Activated CD4-positive, alpha-beta T cell treated with anti-CD3 and anti-CD28 coated beads, Interleukin-2, Interleukin-4, amounts not matched to agents 100 ng/mL and 50 ng/mL, durations not matched to agents 16 hours and 8 hours (primary cell): ENCODE results near the gene AHI1.
A peak's percentile ranks its signal among the peaks of the same experiment; 100 is the strongest.
"Not testable (repeated sequence)": the region's sequence is repeated elsewhere in the genome, so short reads cannot be mapped to it uniquely, and the experiment has no call there.

Source experiments
- DNase-seq: peaks from one replicate; pipeline ENCODE4 v3.0.0-alpha.2; 2020; ENCODE audit warnings: low spot score

Gene AHI1

GRCh38 chr6:135261872-135262725 lies 235.4 kb downstream of the AHI1 start:
- no peak for DNase-seq

GRCh38 chr6:135260612-135261011 lies 236.9 kb downstream of the AHI1 start:
- no peak for DNase-seq

- no peak for DNase-seq
These were observed 238.6 kb downstream of the AHI1 start for GRCh38 chr6:135258970-135259369.

DNA sequence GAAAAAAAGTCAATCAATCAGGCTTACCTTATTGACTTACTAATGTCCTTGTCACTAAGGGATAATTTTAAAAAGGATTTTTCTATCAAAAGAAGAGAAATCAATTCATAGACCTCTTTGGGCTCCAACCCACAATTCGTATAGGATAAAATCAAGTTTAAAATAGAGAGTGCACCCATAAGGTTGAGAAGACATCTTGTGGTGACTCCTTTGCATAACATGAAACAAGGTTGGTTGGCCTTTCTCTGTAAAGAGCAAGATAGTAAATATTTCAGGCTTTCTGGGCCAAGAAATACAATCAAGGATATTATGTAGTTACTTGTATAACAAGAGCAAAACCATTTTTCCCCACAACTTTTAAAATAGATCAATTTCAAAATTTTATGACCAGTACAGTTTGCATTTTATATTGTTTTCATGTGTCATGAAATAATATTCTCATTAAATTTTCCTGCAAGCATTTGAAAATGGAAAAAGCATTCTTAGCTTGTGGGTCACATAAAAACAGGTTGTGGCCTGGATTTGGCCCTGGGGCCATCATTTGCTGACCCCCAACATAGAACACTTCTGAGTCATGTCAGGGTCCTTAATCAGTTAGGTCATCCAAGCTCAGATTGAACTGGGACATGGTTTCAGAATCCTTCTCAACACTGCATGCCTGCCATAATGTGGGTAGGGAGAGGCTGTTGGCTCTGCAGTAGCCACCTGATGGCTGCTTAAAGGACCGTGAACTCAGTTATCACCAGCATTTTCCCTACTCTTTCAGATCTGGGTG lies 239.7 kb downstream of the AHI1 start:
- no peak for DNase-seq

- DNase-seq, result no peak
These were observed 240.7 kb downstream of the AHI1 start for GRCh38 chr6:135256866-135257265.

- DNase-seq, result no peak
These were observed 243.1 kb downstream of the AHI1 start for GRCh38 chr6:135254471-135254870.

DNA sequence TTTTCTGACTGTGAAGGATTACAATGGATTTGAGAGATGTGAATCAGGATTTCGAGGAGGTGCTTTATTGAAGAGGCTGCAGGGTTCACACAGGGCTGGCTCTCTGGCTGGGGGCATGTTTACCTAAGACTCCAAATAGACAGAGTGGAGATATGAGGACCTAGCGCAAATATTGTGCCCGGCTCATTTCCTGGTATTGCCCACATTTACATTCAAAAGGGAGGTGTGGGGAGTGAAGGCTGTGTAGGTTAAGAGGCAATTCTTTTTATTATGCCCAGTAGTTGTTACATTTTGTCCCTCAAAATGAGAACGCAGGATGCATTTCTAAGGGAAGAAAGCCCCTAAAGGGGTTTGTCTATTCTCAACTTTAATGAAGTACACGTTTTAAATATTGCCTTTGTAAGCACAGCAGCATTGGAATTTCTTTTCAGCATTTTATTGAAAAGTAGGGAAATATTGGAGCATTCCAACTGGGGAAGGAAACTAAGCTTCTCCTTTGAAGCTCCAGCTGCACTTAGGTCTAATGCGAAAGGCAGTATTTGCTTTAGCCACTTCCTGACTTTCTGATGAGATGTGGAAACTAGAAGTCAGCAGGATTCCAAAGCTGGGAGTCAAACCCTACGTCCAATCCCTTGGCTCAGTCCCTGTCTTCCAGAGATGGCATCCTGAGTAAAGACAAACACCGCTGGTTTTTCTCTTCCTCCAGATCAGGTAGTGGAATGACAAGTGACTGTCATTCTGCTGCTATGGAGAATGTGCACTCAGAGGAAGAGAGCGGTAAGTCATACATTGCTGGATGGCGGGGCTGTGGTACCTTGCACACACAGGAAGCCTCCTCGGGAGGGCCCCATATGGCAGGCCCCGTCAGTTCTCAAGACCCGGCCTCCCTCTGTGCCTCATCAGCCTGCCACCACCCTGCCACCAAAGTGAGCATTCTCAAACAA lies 245.8 kb downstream of the AHI1 start:
- no peak for DNase-seq

- DNase-seq, result no peak
These were observed 246.6 kb downstream of the AHI1 start for GRCh38 chr6:135250751-135251497.

DNA sequence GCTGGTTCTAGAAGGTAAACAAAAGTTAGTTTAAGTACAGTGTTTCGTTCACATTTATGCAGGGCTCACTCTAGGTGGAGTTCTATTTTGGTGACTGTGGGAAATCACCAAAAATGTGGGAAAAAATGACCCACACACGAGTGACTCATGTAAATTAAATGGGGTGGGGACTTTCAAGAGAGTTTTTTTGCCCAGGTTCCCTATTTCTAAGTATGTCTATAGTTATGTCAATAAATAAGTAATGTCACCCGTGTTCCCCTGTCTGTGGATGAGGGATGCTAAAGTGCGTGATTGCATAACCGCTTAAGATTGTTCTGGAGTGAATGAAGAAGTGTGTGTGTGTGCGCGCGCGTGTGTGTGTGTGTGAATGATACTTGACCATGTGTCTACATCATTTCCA lies 247.3 kb downstream of the AHI1 start:
- no peak for DNase-seq

GRCh38 chr6:135246412-135247012 lies 251.0 kb downstream of the AHI1 start:
- not testable (repeated sequence) for DNase-seq

DNA sequence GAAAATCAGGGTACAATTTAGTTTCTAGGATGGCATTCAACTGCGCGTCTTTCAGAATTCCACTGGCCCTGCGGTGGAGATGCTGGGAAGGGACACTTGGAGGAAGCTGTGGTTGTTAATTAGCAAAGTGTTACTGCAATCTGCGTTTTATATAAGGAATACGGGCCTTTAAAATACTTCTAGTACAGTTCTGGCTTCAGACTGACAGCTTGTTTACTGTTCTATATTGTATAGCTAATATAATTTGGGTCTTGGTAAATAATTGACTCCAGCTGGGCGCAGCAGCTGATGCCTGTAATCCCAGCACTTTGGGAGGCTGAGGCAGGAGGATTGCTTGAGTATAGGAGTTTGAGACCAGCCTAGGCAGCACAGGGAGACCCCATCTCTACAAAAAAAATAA lies 252.7 kb downstream of the AHI1 start:
- no peak for DNase-seq

GRCh38 chr6:135243871-135244796 lies 253.4 kb downstream of the AHI1 start:
- no peak for DNase-seq

DNA sequence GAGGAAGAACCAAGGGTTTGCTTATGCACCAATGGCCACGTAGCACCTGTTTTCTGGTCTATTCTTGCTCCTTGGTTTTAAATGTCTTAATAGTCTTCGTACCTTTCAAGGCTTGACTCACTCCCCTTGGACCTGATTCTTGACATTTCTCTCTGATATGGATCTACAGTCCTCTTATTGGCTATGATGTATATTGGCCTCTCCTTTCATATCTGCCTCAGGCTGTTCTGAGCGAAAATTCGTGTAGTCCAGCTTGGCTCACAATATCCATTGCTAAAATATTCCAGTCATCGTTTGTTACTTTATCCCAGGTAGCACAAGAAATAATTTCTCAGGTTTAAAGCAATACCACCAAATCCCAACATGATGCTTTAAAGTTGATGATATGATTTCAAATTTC lies 256.8 kb downstream of the AHI1 start:
- DNase-seq, result no peak

GRCh38 chr6:135236732-135237131 lies 260.8 kb downstream of the AHI1 start:
- no peak for DNase-seq

DNA sequence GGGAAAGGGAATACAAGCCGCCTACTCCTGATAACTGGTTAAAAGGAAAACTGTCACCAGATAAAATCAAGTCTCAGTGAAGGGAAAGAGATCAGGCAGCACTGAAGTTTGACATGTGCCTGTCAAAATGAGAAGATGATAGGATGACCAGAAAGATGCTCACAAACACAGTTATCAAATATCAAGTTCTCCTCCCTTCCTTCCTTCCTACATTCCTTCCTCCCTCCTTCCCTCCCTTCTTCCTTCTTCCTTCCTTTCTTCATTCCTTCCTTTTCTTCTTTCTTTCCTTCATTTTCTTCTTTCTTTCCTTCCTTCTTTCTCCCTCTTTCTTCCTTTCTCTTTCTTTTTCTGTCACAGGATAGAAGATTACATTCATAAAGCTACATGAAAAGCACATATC lies 261.2 kb downstream of the AHI1 start:
- no peak for DNase-seq

DNA sequence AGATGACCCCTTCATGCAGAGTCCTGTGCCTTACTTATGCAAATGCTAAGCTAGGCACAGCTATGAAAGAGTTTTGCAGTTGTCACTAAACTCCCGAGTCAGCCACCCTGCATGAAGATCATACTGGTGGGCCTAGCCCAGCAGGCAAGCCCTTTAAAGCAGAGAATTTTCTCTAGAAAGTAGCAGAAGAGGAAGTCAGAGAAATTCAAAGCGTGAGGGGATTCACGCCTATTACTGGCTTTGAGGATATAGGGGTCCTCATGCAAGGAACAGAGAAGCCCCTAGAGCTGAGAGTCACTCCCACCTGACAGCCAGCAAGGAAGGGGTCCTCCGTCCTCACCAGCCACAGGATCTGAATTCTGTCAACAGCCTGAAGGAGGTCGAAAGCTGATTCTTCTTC lies 261.8 kb downstream of the AHI1 start:
- DNase-seq, result no peak

GRCh38 chr6:135234492-135234780 lies 263.1 kb downstream of the AHI1 start:
- DNase-seq, result no peak

DNA sequence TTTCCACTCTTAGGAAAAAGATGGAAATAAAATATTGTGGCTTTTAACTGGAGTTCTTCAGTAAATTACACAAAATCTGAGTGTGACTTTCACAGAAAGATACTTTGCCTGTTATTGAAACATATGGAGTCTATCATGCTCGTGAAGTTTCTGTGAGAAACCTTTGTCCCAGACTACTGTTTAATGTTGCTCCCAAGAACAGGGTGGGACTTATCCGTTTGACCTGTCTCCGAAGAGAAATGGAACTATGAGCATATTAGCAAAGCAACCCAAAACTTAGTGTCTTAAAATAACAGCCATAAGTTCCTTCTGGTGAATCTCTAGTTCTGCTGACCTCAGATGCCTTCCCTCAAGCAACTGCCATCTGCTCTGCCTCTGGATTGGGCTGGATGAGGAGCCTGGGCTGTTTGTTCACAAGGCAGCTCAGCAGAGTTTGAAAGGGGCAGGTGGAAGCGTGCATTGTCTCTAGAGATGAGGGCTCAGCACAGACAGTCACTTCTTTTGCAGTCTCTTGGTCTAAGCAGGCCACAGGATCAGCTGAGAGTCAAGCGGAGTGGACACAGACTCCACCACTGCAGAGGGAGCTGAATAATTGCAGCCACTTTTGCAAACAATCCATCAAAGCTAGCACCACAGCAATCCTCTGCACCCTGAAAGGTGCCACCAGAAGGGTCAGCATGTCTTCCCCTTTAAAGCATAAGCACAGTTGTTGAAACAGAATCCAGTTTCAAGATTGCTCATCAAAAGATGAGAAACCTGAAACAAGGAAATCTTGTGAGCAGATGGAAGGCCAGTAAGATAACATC lies 263.7 kb downstream of the AHI1 start:
- peak; percentile 73 for DNase-seq
